ENCODE results near the gene VWA3A.

DNA sequence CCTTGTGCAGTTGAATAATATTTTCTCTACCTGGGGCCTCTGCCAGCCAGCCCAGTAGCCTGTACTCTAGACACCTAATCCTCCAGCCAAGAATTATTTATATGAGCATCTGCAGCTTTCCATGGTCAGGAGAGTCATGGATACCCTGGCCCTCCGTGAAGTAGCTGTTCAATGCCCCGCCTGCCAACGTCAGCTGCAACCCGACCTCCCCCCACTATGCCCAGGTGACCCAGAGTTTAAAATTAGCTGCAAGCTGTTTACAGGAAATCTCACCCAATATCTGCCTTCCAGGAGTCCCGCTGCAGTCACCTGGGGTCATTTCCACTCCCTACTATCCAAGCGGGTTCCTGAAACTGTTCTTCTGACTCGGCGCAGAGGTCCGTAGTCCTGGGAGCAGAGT is 82.3 kb downstream of the VWA3A start:
- TF ChIP-seq EZH2 (IDR thresholded peaks at IDR 0.05; ENCODE audit: insufficient read depth, poor library complexity, severe bottlenecking) (no peak), EZH2phosphoT487 (IDR thresholded peaks at IDR 0.05; ENCODE audit: insufficient read depth, low read depth) (no peak)
